Umbilical cord (tissue), 1 donor: ENCODE data around the gene HLA-DQA1. TPM values are rescaled to one million over a fixed set of nuclear protein-coding genes. Genes with fewer than 3 reads are reported as not detected.

ENCODE experiments used
- total RNA-seq: library from RNA; depleted of rRNA; stranded (reverse); fragments of >200 nt; gene quantifications from one replicate; pipeline ENCODE4 v1.2.3, GENCODE V29; 2014; ENCODE audit warnings: low replicate concordance; ENCODE audit not compliant: insufficient read depth

HLA-DQA1 gene
- total RNA-seq, 1 donor from 2014 or later = not detected

Other genes starting within 250 kb of the HLA-DQA1 start
- not detected for gene BTNL2, start 230.2 kb upstream of the HLA-DQA1 start, total RNA-seq
- gene HLA-DRA, start 197.5 kb upstream of the HLA-DQA1 start, total RNA-seq = 47.4 TPM
- gene HLA-DRB5, start 107.1 kb upstream of the HLA-DQA1 start, total RNA-seq = 2.9 TPM
- 25.5 TPM for gene HLA-DRB1, start 47.6 kb upstream of the HLA-DQA1 start, total RNA-seq
- gene HLA-DQB1, start 29.3 kb downstream of the HLA-DQA1 start, total RNA-seq = 0.24 TPM
- not detected for gene HLA-DQA2, start 104.0 kb downstream of the HLA-DQA1 start, total RNA-seq
- gene HLA-DQB2, start 126.1 kb downstream of the HLA-DQA1 start, total RNA-seq = 0.96 TPM
- gene HLA-DOB, start 179.6 kb downstream of the HLA-DQA1 start, total RNA-seq = not detected
- 13.5 TPM for gene TAP2, start 201.3 kb downstream of the HLA-DQA1 start, total RNA-seq
- 15.4 TPM for gene PSMB8, start 206.6 kb downstream of the HLA-DQA1 start, total RNA-seq
- gene TAP1, start 216.3 kb downstream of the HLA-DQA1 start, total RNA-seq = 25.0 TPM
- 0.72 TPM for gene PSMB9, start 216.8 kb downstream of the HLA-DQA1 start, total RNA-seq